ENCODE measurements around the gene PGF. TPM values are rescaled to one million over a fixed set of nuclear protein-coding genes. Genes with fewer than 3 reads are reported as not detected.

The PGF gene
- total and polyA plus RNA-seq, 2 donors: 7.0 to 7.5 TPM

GRCh38 chr14:74980398-74980730 lies 25.0 kb upstream of the PGF start:
- 98% methylated on average over 4 of the region's 4 CpGs for WGBS
- DNase-seq (ENCODE audit: low read depth in 6 of 9, low spot score in 9 of 9): no peak
- H3K27ac ChIP-seq (ENCODE audit: low read depth in 1 of 2, low read length in 1 of 2): no peak overlapping the region

GRCh38 chr14:74979442-74980397 lies 24.3 kb upstream of the PGF start:
- DNase-seq (ENCODE audit: low read depth in 6 of 9, low spot score in 9 of 9): no peak
- Histone ChIP-seq H3K4me1 (ENCODE audit: control insufficient read depth in 2 of 2, insufficient read depth in 2 of 2, low read length in 2 of 2) (peaks cover 0 to 23% of the 10 kb centered on the region in 2 donors), H3K4me3 (ENCODE audit: low read length in 2 of 2) (no peak overlapping the region), H3K27me3 (ENCODE audit: control insufficient read depth in 2 of 2, insufficient read depth in 1 of 2, low read length in 1 of 2) (no peaks in the 10 kb centered on the region), H3K36me3 (ENCODE audit: control insufficient read depth in 2 of 2, insufficient read depth in 2 of 2, low read length in 1 of 2) (no peaks in the 10 kb centered on the region), H3K9me3 (ENCODE audit: control insufficient read depth in 2 of 2, insufficient read depth in 1 of 2, low read length in 1 of 2) (no peaks in the 10 kb centered on the region), H3K27ac (ENCODE audit: low read depth in 1 of 2, low read length in 1 of 2) (no peak overlapping the region)
- 91% methylated on average over 23 of the region's 23 CpGs for WGBS

More at GRCh38 chr14:74980398-74980730, 25.0 kb upstream of the PGF start:
- Histone ChIP-seq H3K9me3 (ENCODE audit: control insufficient read depth in 2 of 2, insufficient read depth in 1 of 2, low read length in 1 of 2) (no peaks in the 10 kb centered on the region), H3K4me3 (ENCODE audit: low read length in 2 of 2) (no peak overlapping the region), H3K27me3 (ENCODE audit: control insufficient read depth in 2 of 2, insufficient read depth in 1 of 2, low read length in 1 of 2) (no peaks in the 10 kb centered on the region), H3K4me1 (ENCODE audit: control insufficient read depth in 2 of 2, insufficient read depth in 2 of 2, low read length in 2 of 2) (peaks cover 0 to 20% of the 10 kb centered on the region in 2 donors), H3K36me3 (ENCODE audit: control insufficient read depth in 2 of 2, insufficient read depth in 2 of 2, low read length in 1 of 2) (no peaks in the 10 kb centered on the region)

- H3K9me3 ChIP-seq (ENCODE audit: control insufficient read depth in 2 of 2, insufficient read depth in 1 of 2, low read length in 1 of 2): no peaks in the 10 kb centered on the region
- no peaks in the 10 kb centered on the region for H3K27me3 ChIP-seq (ENCODE audit: control insufficient read depth in 2 of 2, insufficient read depth in 1 of 2, low read length in 1 of 2)
- 94% methylated on average over 4 of the region's 4 CpGs for WGBS
- H3K27ac ChIP-seq (ENCODE audit: low read depth in 1 of 2, low read length in 1 of 2): no peak overlapping the region
- no peak for DNase-seq (ENCODE audit: low read depth in 6 of 9, low spot score in 9 of 9)
- H3K4me1 ChIP-seq (ENCODE audit: control insufficient read depth in 2 of 2, insufficient read depth in 2 of 2, low read length in 2 of 2): peaks cover 0 to 30% of the 10 kb centered on the region in 2 donors
- no peaks in the 10 kb centered on the region for H3K36me3 ChIP-seq (ENCODE audit: control insufficient read depth in 2 of 2, insufficient read depth in 2 of 2, low read length in 1 of 2)
- H3K4me3 ChIP-seq (ENCODE audit: low read length in 2 of 2): no peak overlapping the region
Measured at GRCh38 chr14:74979029-74979428, 23.6 kb upstream of the PGF start.

GRCh38 chr14:74978416-74978947 lies 23.1 kb upstream of the PGF start:
- Histone ChIP-seq H3K36me3 (ENCODE audit: control insufficient read depth in 2 of 2, insufficient read depth in 2 of 2, low read length in 1 of 2) (no peaks in the 10 kb centered on the region), H3K9me3 (ENCODE audit: control insufficient read depth in 2 of 2, insufficient read depth in 1 of 2, low read length in 1 of 2) (no peaks in the 10 kb centered on the region), H3K27me3 (ENCODE audit: control insufficient read depth in 2 of 2, insufficient read depth in 1 of 2, low read length in 1 of 2) (no peaks in the 10 kb centered on the region), H3K27ac (ENCODE audit: low read depth in 1 of 2, low read length in 1 of 2) (no peak overlapping the region), H3K4me3 (ENCODE audit: low read length in 2 of 2) (no peak overlapping the region), H3K4me1 (ENCODE audit: control insufficient read depth in 2 of 2, insufficient read depth in 2 of 2, low read length in 2 of 2) (peaks cover 0 to 35% of the 10 kb centered on the region in 2 donors)
- no peak for DNase-seq (ENCODE audit: low read depth in 6 of 9, low spot score in 9 of 9)
- 97% methylated on average over 11 of the region's 11 CpGs for WGBS

- peaks cover 5 to 41% of the 10 kb centered on the region in 2 donors for H3K4me1 ChIP-seq (ENCODE audit: control insufficient read depth in 2 of 2, insufficient read depth in 2 of 2, low read length in 2 of 2)
- H3K4me3 ChIP-seq (ENCODE audit: low read length in 2 of 2): no peak overlapping the region
- DNase-seq (ENCODE audit: low read depth in 6 of 9, low spot score in 9 of 9): no peak
- 77% methylated on average over 6 of the region's 6 CpGs for WGBS
- no peaks in the 10 kb centered on the region for H3K27me3 ChIP-seq (ENCODE audit: control insufficient read depth in 2 of 2, insufficient read depth in 1 of 2, low read length in 1 of 2)
- H3K36me3 ChIP-seq (ENCODE audit: control insufficient read depth in 2 of 2, insufficient read depth in 2 of 2, low read length in 1 of 2): no peaks in the 10 kb centered on the region
- no peak overlapping the region for H3K27ac ChIP-seq (ENCODE audit: low read depth in 1 of 2, low read length in 1 of 2)
- H3K9me3 ChIP-seq (ENCODE audit: control insufficient read depth in 2 of 2, insufficient read depth in 1 of 2, low read length in 1 of 2): no peaks in the 10 kb centered on the region
Measured at GRCh38 chr14:74977901-74978385, 22.5 kb upstream of the PGF start.

- no peak for DNase-seq (ENCODE audit: low read depth in 6 of 9, low spot score in 9 of 9)
- no peak overlapping the region for H3K27ac ChIP-seq (ENCODE audit: low read depth in 1 of 2, low read length in 1 of 2)
- no peak overlapping the region for H3K4me3 ChIP-seq (ENCODE audit: low read length in 2 of 2)
- peaks cover 5 to 44% of the 10 kb centered on the region in 2 donors for H3K4me1 ChIP-seq (ENCODE audit: control insufficient read depth in 2 of 2, insufficient read depth in 2 of 2, low read length in 2 of 2)
- H3K36me3 ChIP-seq (ENCODE audit: control insufficient read depth in 2 of 2, insufficient read depth in 2 of 2, low read length in 1 of 2): no peaks in the 10 kb centered on the region
- WGBS: 95% methylated on average over 12 of the region's 12 CpGs
- no peaks in the 10 kb centered on the region for H3K27me3 ChIP-seq (ENCODE audit: control insufficient read depth in 2 of 2, insufficient read depth in 1 of 2, low read length in 1 of 2)
- H3K9me3 ChIP-seq (ENCODE audit: control insufficient read depth in 2 of 2, insufficient read depth in 1 of 2, low read length in 1 of 2): no peaks in the 10 kb centered on the region
Measured at GRCh38 chr14:74977164-74977900, 21.9 kb upstream of the PGF start.

- Histone ChIP-seq H3K36me3 (ENCODE audit: control insufficient read depth in 2 of 2, insufficient read depth in 2 of 2, low read length in 1 of 2) (no peaks in the 10 kb centered on the region), H3K9me3 (ENCODE audit: control insufficient read depth in 2 of 2, insufficient read depth in 1 of 2, low read length in 1 of 2) (no peaks in the 10 kb centered on the region), H3K27ac (ENCODE audit: low read depth in 1 of 2, low read length in 1 of 2) (no peak overlapping the region), H3K4me1 (ENCODE audit: control insufficient read depth in 2 of 2, insufficient read depth in 2 of 2, low read length in 2 of 2) (peaks cover 5 to 41% of the 10 kb centered on the region in 2 donors), H3K27me3 (ENCODE audit: control insufficient read depth in 2 of 2, insufficient read depth in 1 of 2, low read length in 1 of 2) (no peaks in the 10 kb centered on the region), H3K4me3 (ENCODE audit: low read length in 2 of 2) (no peak overlapping the region)
- DNase-seq (ENCODE audit: low read depth in 6 of 9, low spot score in 9 of 9): no peak
- 89% methylated on average over 11 of the region's 11 CpGs for whole genome bisulfite sequencing
Measured at GRCh38 chr14:74976264-74977113, 21.1 kb upstream of the PGF start.

- DNase-seq (ENCODE audit: low read depth in 6 of 9, low spot score in 9 of 9): no peak
- Histone ChIP-seq H3K36me3 (ENCODE audit: control insufficient read depth in 2 of 2, insufficient read depth in 2 of 2, low read length in 1 of 2) (no peaks in the 10 kb centered on the region), H3K4me3 (ENCODE audit: low read length in 2 of 2) (no peak overlapping the region), H3K27me3 (ENCODE audit: control insufficient read depth in 2 of 2, insufficient read depth in 1 of 2, low read length in 1 of 2) (no peaks in the 10 kb centered on the region), H3K4me1 (ENCODE audit: control insufficient read depth in 2 of 2, insufficient read depth in 2 of 2, low read length in 2 of 2) (peaks cover 5 to 31% of the 10 kb centered on the region in 2 donors), H3K9me3 (ENCODE audit: control insufficient read depth in 2 of 2, insufficient read depth in 1 of 2, low read length in 1 of 2) (no peaks in the 10 kb centered on the region), H3K27ac (ENCODE audit: low read depth in 1 of 2, low read length in 1 of 2) (no peak overlapping the region)
- WGBS: 96% methylated on average over 12 of the region's 12 CpGs
Measured at GRCh38 chr14:74975059-74975810, 19.8 kb upstream of the PGF start.

Data from thymus (tissue), 11 donors.